CD4-positive, alpha-beta T cell treated with Interleukin-2 at 100 ng/mL for 4 hours (primary cell): ENCODE results near the gene FAM163B.
"Not testable (repeated sequence)": the region's sequence is repeated elsewhere in the genome, so short reads cannot be mapped to it uniquely, and the experiment has no call there.

ENCODE experiments used
- DNase-seq: peaks from one replicate; pipeline ENCODE4 v3.0.0-alpha.2; 2020; ENCODE audit warnings: low spot score

Gene FAM163B

DNA sequence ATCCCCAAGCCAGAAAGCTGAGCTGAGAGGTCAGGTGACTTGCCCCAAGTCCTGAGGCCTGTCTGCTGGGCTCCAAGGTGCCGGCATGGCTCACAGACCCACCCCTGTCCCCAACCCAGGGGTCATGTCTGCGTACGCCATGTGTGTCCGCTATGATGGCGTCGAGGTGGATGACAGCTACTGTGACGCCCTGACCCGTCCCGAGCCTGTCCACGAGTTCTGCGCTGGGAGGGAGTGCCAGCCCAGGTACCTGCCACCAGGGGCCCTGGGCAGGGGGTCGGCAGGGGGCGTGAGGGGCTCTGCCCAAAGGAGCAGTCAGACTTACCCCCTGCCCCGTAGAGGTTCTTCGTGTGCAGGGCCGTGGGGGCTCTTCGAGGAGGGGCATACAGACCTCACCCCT lies 42.4 kb downstream of the FAM163B start:
- DNase-seq = no peak

DNA sequence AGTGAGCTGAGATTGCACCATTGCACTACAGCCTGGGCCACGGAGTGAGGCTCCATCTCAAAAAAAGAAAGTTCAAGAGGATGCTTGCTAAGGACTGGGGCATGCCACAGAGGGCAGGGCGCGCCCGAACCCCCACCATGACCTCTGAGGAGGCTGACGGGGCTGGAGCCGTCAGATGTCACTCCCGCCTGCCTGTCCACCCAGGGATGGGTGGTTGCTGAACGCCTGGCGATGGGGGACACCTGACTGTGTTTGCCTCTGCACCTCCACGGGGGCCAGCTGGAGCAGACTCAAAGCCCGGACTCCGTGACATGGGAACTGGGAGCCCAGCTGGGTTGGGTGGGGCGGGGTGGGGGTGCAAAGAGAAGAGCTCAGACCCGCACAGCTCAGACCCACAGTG lies 42.8 kb downstream of the FAM163B start:
- DNase-seq = no peak

DNA sequence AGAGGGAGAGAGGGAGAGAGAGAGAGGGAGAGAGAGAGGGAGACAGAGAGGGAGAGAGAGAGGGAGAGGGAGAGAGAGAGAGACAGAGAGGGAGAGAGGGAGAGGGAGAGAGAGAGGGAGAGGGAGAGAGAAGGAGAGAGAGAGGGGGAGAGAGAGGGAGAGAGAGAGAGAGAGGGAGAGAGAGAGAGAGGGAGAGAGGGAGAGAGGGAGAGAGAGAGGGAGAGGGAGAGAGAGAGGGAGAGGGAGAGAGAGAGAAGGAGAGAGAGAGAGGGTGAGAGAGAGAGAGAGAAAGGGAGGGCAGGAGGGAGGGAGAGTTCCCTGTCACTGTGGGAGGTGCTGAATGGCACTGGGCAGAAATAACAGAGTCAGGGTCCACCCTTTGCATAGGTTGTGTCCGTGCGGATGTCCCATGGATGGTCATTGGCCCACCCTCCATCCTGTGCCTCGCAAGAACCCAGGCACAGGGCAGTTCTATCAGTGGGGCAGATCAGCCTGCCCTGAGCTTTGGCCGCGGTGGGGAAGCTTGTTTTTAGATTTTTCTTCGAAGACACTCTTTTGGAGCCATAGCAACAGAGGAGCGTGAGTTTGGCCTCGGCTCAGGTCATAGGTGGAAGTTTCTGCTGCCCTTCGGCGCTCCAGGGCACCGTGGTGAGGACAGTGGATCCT lies 44.6 kb downstream of the FAM163B start:
- no peak for DNase-seq

DNA sequence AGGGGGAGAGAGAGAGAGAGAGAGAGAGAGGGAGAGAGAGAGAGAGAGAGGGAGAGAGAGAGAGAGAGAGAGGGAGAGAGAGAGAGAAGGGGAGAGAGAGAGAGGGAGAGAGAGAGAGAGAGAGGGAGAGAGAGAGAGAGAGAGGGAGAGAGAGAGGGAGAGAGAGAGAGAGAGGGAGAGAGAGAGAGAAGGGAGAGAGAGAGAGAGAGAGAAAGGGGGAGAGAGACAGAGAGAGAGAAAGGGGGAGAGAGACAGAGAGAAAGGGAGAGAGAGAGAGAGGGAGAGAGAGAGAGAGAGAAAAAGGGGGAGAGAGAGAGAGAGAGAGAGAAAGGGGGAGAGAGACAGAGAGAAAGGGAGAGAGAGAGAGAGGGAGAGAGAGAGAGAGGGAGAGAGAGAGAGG lies 45.4 kb downstream of the FAM163B start:
- DNase-seq = not testable (repeated sequence)

DNA sequence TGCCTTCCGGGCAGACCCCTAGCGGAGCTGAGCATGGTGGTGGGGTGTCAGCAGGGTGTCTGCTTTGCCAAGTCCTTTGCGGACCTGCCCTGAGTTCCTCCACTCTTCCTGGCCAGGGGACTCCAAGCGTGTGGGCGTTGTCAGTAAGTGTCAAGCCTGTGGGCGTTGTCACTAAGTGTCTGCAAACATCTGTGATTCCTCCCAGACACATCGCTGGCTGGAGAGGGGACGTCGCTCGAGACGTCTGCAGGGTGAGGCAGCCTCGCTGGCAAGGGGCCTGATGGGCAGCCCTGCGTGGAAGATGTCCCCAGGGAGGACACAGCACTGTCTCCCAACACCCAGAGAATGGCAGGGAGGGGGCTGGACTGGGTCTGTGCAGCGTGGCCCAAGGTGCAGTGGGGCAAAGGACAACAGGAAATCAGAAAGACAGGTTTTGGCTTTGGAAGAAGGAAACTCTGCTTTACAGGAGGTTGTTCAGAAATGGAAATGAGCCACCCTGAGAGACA lies 45.8 kb downstream of the FAM163B start:
- no peak for DNase-seq

DNA sequence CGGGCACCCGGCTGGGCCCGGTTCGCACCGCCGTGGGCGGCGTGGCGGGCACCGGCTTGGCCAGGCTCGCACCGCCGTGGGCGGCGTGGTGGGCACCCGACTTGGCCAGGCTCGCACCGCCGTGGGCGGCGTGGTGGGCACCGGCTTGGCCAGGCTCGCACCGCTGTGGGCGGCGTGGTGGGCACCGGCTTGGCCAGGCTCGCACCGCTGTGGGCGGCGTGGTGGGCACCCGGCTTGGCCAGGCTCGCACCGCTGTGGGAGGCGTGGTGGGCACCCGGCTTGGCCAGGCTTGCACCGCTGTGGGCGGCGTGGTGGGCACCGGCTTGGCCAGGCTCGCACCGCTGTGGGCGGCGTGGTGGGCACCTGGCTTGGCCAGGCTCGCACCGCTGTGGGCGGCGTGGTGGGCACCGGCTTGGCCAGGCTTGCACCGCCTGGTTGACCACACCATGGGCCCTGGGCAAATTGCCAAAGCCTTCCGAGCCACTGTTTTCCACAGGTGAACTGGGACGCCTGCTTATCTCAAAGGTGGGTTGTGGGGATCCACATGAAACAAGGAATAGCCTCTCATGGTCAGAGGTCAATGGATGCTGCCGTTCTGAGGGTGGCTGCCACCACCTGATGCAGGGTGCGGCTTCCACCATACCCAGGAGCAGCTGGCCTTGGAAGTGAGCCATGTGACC lies 46.4 kb downstream of the FAM163B start:
- no peak for DNase-seq

DNA sequence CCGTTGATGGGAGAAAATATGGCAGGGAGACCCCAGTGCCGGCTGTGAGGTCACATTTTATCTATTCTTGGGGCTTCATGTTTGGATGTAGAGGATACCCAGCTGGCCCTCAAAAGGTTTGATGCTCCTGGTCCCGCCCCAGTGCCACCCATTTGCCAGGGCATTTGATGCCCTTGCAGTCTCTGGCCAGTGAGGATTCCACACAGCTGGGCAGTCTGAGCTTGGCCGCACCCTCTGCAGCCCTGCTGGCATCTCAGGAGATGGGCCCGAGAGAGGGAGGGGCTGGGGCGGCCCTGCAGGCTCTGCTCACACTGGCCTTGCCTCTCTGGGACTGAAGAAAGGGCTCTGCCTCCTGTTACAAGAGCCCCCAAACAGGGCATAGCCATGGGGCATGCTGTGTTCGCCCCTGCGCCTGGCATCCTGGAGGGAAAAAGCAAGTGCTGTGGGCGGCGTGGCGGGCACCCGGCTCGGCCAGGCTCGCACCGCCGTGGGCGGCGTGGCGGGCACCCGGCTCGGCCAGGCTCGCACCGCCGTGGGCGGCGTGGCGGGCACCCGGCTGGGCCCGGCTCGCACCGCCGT lies 47.1 kb downstream of the FAM163B start:
- DNase-seq = no peak

DNA sequence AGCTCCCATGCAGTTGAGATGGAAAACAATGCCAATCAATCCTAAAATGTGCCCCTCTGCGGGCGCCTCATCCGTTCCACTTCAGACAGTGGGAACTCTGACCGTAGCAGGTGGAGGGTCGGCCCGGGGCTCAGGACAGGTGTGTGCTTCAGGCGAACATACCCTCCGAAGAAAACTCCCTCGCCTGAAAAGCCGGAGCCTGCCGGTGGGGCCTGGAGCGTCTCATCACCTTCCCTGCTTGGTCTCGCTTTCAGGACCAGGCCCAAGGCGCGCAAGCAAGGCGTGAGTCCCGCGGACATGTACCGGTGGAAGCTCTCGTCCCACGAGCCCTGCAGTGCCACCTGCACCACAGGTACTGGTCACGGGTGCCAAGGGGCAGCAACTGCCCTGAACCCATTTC lies 48.2 kb downstream of the FAM163B start:
- no peak for DNase-seq

DNA sequence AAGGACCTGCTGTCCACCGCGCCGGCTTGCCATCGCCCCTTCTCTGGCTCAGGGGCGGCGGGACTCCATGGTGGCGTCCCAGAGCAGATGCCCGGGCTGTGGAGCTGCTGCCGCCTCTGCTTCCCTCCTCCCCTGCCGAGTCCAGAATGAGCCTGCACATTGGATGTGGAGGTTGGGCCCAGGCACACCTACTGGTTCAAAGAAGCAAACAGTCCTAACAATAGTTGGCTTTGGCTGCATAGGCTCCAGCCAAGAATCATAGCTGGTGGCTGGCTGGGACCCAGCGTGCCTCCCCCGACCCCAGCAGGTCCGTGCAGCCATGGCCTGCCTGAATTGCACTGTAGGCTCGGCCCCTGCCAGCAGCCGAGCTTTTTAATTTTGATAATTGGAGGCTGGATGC lies 48.9 kb downstream of the FAM163B start:
- no peak for DNase-seq

DNA sequence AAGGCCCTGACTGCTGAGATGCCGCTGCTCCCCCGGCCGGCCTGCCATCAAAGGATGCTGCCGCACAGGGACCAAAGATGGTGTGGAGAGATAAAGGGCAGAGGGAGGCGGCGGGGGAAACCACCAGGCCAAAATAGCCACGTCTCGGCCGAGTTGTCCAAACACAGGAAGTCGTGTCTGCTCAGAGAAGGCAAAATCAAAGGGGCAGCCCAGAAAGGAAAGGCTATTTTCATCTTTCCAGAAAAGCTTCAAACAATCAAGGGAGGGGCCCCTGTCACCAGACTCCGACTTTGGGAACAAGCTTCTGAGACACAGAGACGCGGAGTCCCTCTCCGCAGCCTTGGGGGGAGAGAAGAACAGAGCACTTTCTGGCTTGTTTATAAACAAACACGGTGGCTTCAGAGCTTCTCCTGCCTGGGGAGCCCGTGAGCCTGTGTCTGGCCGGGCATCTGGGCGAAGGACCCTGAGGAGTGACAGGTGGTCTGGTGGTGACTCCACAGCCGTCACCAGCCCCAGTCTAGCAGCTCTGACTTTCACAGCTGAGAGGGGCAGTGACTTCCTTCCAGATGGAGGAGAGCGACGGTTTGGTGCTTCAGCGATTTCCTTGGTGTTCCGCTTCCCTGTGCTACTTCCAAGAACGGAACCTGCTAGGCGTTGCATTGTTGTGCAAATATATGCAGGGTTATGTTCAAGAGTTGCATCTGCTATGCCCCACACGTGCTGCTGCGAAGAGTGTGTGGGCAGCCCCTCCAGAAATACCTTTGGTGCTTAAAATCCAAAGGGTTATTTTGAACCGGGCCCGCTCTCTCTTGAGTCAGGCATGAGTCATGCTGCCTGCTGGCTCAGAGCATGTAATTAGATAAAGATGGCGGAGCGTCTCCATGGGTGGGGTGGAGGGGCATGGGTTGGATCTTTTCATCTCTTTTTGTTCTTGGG lies 50.7 kb downstream of the FAM163B start:
- DNase-seq = no peak

DNA sequence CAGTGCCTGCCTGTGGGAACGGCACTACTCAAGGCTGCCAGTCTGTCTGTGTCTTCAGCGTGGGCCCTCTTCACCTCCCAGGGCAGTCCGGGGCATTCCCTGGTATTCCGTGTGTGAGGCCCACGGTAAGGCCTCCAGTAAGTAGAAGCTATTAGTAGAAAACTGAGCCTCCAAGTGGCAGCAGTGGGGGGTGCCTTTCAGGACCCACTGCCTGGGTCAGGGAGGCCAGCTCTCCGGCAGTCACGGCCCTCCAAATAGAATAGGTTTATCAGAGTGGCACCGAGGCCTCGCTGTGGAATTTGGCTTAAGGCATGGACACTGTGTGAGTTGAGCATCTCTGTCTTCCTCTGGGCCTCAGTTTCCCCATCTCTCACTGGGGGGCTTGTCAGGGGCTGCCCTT lies 51.6 kb downstream of the FAM163B start:
- DNase-seq = no peak

DNA sequence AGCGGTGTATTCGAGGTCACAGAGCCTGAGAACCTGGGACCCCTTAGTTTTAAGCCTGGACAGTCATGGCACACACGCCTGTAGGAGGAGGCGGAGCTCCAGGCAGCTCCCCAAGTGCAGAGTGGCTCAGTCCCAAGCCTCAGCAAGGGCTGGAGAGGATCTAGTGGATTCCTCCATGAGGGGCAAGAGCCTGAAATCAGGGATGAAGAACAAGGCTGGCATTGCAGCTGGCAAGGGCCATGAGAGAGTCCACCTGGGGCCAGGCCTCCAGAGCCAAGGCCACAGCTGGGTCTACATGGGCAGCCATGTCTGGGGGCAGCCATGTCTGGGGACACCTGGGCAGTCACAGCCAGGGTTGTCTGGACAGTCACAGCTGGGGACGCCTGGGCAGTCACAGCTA lies 52.8 kb downstream of the FAM163B start:
- no peak for DNase-seq

DNA sequence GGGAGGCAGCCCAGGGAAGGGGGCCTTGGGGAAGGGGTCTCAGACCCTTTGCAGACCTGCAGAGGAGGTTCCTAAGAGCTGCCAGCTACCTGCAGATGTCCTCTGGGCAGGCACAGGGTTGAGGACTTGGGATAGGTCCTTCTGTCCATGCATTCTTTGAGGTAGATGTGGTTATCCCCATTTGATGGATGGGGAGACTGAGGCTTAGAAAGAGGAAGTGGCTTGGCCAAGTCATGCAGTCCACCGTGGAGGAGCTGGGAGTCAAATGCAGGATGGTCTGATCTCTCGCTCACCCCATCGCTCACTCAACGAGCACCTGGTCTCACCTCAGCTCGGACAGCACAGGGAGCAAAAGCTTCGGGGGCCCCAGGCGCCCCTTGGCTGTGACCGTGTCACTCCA lies 54.5 kb downstream of the FAM163B start:
- no peak for DNase-seq

DNA sequence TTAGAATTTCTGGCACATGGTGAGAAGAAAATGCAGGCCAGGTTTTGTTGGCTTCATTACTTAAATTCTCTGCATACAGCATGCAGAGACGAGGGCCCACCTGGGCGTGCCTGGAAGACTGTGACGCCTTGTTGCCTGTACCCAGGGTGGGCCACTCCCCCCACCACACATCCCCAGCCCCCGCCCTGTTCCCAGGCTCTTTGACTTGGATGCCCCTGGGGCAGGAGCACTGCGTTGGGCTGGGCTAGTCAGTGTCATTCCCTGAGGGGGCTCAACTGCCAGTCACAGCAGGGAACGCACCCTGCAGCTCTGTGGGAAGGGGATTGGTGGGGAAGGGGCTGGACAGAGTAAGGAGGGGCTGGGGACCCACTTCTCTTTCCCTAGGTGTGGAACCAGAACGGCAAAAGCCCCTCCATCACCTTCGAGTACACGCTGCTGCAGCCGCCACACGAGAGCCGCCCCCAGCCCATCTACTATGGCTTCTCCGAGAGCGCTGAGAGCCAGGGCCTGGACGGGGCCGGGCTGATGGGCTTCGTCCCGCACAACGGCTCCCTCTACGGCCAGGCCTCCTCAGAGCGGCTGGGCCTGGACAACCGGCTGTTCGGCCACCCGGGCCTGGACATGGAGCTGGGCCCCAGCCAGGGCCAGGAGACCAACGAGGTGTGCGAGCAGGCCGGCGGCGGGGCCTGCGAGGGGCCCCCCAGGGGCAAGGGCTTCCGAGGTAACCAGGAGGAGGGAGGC lies 55.0 kb downstream of the FAM163B start:
- DNase-seq = no peak

DNA sequence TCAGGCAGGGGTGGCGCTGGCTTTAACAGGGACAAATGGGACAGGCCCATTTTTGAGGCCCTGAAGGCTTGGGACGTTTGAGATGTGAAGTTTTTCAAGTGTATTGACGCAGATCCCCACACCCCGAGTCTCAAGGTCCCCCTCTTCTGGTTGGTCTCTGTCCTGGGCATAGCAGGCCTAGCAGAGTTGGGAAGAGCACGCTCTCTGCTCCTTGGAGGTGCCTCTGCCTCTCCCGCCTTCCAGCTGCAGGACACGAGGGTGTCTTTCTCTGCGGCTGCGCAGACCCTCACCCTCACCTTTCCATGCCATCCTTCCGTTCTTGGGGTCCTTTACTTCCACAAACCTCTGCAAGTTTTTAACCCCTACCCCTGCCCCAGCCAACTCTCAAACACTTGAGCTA lies 56.1 kb downstream of the FAM163B start:
- no peak for DNase-seq

DNA sequence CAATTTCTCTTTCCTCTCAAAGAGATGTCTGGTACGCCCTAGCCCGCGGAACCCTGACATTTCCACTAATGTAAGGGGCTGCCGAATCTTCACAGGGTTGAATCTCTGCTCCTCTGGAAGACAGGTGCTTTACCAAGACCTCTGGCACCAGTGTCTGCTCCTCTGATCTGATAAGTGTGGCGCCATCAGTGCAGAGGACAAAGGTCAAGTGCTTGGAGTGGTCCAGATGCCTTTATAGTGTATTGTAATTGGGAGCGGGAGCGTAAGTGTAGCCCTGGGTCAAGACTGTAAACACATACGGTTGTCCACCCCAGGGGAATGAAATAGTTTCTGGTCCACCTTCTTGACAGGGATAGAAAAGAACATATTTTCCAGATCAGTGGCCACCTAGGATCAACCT lies 57.0 kb downstream of the FAM163B start:
- DNase-seq = no peak

DNA sequence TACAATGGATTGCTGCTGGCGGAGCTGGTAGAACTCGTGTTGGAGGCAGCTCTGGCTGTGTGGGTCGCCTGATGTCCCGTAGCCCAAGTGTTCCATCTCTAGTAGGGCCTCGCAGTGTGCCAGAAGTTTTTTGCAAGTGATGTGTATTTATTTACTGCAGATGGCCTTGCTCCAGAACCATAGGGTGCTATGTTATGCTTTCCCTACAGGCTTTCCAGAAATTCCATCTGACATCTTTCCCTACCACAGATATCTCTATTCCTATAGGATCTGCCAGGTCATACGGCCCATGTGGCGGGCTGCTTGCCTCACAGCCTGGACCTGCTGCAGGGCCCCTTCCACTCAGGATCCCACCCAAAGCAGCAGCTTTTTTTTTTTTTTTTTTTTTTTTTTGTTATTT lies 57.7 kb downstream of the FAM163B start:
- DNase-seq = no peak

DNA sequence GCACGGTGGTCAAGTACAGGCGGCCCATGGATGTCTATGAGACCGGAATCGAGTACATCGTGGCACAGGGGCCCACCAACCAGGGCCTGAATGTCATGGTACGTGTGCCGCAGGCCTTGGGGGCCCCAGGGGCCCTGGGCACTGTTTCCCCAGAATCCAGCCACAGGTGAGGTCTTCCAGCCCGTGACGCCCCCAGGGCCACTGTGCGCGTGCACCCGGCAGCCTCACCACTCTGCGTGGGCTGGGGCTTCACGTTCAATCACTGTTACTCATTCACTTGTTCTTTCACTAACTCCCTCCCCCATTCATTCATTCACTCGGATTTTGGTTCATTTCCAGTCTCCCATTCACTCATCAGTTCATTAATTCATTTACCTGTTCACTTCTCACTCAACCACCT lies 62.1 kb downstream of the FAM163B start:
- DNase-seq = no peak

DNA sequence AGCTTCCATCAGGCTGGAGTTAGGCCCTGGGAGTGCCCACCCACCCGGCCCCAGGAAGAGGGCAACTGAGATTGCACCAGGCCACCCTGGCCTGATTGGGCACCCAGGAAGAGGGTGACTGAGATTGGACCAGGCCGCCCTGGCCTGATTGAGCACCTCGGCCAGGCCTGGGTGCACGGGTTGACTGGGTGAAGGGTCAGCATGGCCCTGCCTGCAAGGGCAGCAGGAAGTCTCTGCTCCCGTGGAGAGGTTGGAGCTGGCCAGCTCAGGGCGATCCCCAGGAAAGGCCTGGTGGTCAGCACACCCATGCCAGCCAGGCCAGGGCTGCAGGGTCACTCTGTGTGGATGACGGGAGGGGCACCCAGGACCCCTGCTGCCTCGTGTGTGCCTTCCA lies 62.9 kb downstream of the FAM163B start:
- DNase-seq = no peak

DNA sequence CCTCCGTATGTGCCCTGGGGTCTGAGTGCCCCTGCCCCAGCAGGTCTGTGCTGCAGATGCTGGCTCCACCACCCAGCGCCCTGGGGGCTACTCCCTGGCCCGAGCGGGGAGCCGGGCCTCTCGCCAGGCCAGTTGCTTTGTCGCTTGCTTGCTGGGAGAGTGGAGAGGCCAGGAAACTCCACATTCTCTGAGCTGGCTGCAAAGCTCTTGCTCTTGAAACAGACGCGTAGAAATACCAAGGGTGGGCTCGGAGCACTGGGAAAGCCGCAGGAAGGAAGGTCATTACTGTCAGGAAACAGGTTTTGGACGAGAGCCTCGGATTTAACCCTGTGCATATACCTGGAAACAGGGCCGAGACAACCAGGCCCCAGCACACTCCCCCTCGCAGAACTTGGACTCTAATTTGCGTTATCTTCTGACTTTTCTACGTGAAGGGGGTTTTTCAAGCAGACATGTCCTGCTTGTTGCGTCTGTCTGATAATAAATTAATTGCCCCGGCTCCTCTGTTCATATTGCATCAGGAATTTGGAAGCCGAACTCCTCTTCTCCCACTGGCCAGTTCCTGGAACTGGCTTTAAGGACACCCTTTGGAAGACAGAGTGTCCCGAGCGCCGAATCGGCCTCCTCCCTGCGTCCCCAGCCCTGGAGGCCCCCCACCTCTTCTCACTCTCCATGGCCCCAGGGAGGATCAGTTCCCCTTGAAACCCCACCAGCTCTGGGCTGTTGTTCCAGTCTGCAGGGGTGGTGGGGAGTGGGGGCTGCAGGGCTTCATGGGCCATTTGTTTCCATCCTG lies 63.5 kb downstream of the FAM163B start:
- no peak for DNase-seq
